Measurements from ENCODE around the gene LRP1B.
A peak's percentile ranks its signal among the peaks of the same experiment; 100 is the strongest.

The LRP1B gene

DNA sequence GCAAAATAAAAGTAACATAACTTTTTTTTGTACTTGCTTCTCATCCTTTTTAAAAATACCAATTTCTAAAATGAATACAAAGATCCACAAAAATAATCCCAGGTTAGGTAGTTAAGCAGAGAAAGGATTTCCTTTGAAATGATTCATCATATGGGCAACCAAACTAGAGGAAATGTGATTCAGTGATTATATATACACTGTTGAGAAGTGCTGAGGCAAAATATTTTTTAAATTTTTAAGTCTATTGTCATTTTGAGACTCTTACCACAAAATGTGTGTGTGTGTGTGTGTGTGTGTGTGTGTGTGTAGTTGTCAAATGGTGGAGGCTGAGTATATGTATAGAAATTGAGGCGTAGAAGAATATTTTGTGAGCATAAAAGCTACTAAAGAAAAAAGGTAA, 1075.3 kb downstream of the LRP1B start:
- H3K4me3 ChIP-seq (ENCODE audit: low read depth, low read length): no peak overlapping the region
- DNase-seq (ENCODE audit: low read depth): peak; percentile 19

GRCh38 chr2:141048951-141049350, 1081.9 kb downstream of the LRP1B start:
- no peak for DNase-seq (ENCODE audit: low read depth)
- H3K4me3 ChIP-seq (ENCODE audit: low read depth, low read length): no peak overlapping the region

DNA sequence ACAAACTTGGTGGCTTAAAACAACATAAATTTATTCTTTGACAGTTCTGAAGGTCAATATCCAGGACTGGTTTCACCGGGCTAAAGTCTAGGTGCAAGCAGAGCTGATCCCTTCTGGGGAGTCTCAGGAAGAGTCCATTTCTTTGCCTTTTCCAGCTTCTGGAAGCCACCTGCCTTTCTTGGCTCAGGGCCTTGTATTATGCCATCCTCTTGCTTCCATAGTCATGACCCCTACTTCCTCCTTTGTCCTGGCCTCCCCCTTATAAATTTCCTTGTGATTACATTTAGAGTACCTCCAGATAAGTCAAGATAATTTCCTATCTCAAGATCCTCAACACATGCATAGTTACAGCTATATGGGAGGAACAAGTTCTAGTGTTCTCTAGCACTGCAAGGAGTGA, 1089.5 kb downstream of the LRP1B start:
- DNase-seq (ENCODE audit: low read depth): no peak
- H3K4me3 ChIP-seq (ENCODE audit: low read depth, low read length): no peak overlapping the region

- DNase-seq (ENCODE audit: low read depth): no peak
- H3K4me3 ChIP-seq (ENCODE audit: low read depth, low read length): no peak overlapping the region
Observed at GRCh38 chr2:141038341-141038740, 1092.5 kb downstream of the LRP1B start.

DNA sequence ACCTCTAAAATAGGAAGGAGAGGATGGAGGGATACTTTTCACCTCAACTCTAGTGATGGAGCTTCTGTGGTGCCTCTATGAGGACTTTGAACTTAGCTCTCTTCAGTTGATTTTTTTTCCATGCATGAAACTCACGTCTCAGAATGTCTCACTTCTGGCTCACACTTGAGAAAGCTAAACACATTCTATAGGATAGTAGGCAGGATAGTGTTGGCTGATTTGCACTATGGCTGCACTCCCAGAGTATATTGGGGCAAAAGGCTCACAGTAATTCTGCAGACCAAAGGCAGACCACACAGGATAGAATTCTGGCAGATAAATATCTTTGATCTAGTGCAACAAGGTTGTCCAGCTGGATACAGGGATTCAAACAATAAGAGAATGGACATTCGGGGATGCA, 1093.5 kb downstream of the LRP1B start:
- no peak for DNase-seq (ENCODE audit: low read depth)
- no peak overlapping the region for H3K4me3 ChIP-seq (ENCODE audit: low read depth, low read length)

DNA sequence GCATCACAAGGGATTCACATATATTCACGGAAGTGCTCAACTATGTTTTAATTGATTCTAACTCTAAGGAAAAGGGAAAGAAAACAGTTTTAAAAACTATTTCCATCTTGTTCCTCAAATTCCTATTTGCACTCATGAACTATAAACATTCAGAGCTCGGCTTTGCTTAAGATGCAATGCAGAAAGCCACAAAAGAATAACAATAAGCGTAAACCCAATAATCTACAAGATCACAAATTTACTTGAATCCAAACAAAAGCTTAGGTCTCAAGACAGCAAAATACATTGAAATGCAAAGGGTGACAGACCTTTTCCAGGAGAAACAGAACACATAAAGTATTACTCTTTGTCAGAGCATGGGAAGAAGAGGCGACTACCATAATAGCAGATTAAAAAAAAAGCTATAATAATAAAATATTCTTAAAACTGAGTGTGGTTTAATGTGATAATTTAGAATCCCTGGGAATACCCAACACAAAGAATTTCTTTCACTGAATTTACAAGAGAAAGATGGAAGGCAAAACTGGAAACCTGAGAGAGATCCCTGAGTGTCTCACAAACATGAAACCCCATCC, 1094.9 kb downstream of the LRP1B start:
- no peak overlapping the region for H3K4me3 ChIP-seq (ENCODE audit: low read depth, low read length)
- no peak for DNase-seq (ENCODE audit: low read depth)

GRCh38 chr2:141029428-141030078, 1101.3 kb downstream of the LRP1B start:
- no peak for DNase-seq (ENCODE audit: low read depth)
- H3K4me3 ChIP-seq (ENCODE audit: low read depth, low read length): no peak overlapping the region

- no peak overlapping the region for H3K4me3 ChIP-seq (ENCODE audit: low read depth, low read length)
- DNase-seq (ENCODE audit: low read depth): no peak
Observed at GRCh38 chr2:141027221-141027620, 1103.6 kb downstream of the LRP1B start.

DNA sequence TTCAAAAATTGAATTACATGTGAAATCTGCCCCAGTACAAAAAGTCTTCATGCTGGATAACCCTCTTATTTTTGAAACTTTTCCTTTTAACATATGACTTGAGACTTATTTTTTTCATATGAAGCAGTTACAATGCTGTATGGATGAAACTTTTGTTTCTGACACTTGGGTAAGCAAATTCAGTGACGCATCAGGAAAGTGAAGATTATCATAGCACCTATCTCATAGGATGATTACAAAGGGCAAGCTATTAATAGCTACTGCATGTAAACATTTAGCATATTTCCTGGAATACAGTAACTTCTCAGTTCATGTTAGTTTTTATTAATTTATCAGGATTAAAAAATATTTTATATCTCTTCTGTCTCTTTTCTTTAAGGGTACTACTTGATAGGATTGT, 1109.2 kb downstream of the LRP1B start:
- no peak overlapping the region for H3K4me3 ChIP-seq (ENCODE audit: low read depth, low read length)
- DNase-seq (ENCODE audit: low read depth): no peak

DNA sequence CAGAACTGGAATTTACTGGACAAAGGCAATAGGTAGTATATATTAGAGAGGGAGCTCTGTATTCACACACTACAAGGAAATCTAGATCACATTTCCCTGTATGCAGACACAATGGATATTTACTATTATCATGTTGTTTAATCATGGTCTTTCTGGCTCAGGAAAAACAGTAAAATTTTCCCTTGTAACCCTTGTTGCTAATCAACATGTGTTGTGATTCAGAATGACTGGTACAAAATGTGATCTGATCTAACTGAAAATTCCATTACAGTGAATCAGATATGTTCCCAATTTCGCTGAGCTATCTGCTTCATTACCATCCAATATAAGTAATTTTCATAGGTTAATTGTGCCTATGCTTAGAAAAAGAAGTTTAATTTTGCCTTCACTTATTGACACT, 1109.7 kb downstream of the LRP1B start:
- H3K4me3 ChIP-seq (ENCODE audit: low read depth, low read length): no peak overlapping the region
- DNase-seq (ENCODE audit: low read depth): peak; percentile 56

DNA sequence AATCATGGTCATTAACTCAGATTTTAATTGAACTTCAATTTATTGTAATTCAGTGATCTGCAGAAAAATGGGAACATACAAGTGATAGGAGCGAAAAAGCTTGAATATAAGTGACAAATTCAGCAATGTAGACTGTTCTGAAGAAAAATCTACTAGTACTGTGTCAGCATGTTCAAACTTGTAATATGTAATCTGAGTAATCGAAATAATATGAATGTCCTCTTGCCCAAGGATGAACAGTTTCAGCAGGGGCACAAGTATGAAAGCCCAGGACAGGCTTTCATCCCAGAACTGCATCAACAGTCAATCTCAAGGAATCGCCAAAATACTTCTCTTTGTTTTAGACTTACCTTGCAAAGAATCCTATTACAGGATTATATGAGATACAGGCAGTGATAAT, 1110.5 kb downstream of the LRP1B start:
- DNase-seq (ENCODE audit: low read depth): no peak

GRCh38 chr2:141015341-141016047, 1115.3 kb downstream of the LRP1B start:
- H3K4me3 ChIP-seq (ENCODE audit: low read depth, low read length): no peak overlapping the region
- DNase-seq (ENCODE audit: low read depth): no peak

More for the DNA sequence above, 1110.5 kb downstream of the LRP1B start:
- no peak overlapping the region for H3K4me3 ChIP-seq (ENCODE audit: low read depth, low read length)

- no peak for DNase-seq (ENCODE audit: low read depth)
- no peak overlapping the region for H3K4me3 ChIP-seq (ENCODE audit: low read depth, low read length)
Observed at GRCh38 chr2:141003967-141004657, 1126.7 kb downstream of the LRP1B start.

- no peak overlapping the region for H3K4me3 ChIP-seq (ENCODE audit: low read depth, low read length)
- no peak for DNase-seq (ENCODE audit: low read depth)
Observed at GRCh38 chr2:141001750-141002149, 1129.1 kb downstream of the LRP1B start.

DNA sequence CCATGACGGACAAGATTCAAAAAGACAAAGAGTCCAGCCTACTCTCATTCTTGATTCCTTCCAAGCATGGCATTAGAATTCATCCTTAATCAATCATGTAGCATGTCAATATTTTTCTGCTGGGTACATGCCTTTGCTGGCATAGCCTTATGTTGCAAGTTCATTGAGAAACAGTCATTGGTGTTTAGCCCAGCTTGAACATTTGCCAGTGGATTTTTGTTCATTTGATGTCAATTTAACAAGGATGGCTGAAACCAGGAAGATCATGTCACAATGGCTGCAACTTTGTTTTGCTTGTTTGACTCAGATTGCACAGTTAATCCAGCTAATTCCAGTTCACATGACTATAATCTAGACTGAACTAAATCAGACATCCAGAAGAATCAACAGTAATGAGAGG, 1132.2 kb downstream of the LRP1B start:
- H3K4me3 ChIP-seq (ENCODE audit: low read depth, low read length): no peak overlapping the region
- peak; percentile 31 for DNase-seq (ENCODE audit: low read depth)

DNA sequence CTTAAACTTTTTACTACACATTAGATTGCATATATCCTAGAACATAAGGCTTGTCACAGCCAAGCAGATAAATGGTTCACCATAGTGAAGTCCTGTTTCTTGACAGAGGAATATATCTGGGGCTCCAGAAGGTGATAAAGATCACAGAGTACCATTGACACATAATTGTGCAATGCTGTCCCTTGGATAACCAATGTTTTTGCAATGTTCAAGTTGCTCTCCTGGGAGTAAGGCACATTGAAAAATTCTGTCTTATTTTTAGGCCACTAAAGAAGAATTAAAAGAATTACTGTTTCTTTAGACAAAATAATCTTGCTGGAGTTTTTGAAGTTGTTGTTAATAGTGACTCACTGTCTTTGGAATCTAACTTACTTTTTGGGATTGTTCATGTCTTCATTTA, 1132.8 kb downstream of the LRP1B start:
- no peak overlapping the region for H3K4me3 ChIP-seq (ENCODE audit: low read depth, low read length)
- DNase-seq (ENCODE audit: low read depth): no peak

DNA sequence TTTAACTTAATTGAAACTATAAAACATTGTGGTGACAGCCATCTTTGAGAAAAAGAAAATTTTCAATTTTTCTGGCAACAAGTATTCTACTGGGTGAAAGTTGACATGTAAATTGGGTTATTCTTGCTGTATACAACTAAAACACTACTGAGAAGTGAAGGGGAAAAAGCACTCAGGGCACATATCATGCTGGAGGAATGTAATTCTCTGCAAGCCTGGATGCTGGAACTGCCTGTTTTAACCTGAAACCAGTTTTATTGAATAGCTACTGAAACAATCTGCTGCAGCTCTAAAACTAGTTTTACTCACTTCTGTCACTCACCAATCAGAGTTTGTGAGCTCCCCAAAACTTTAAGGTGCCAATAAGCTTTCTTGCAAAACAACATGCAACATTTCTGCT, 1136.0 kb downstream of the LRP1B start:
- DNase-seq (ENCODE audit: low read depth): no peak
- H3K4me3 ChIP-seq (ENCODE audit: low read depth, low read length): no peak overlapping the region

DNA sequence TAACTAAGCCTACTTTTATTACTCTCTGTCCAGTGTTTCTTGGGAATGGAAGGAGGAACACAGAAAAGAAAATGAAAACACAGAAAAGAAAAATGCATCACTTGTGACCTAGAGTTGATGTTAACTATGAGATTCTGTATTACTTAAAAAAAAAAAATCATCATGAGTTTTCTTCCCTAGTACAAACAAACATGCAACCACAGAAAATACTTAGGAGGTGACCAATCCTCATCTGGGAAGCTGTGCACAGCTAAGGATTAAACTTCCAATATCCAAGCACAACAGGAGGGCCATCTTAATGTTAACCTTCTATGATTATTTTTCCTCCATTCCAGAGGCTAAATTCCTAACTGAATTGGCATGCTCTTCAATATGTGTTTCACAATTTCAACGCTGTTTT, 1140.4 kb downstream of the LRP1B start:
- peak; percentile 70 for DNase-seq (ENCODE audit: low read depth)
- H3K4me3 ChIP-seq (ENCODE audit: low read depth, low read length): no peak overlapping the region

- no peak for DNase-seq (ENCODE audit: low read depth)
- H3K4me3 ChIP-seq (ENCODE audit: low read depth, low read length): no peak overlapping the region
Observed at GRCh38 chr2:140988597-140988996, 1142.2 kb downstream of the LRP1B start.

DNA sequence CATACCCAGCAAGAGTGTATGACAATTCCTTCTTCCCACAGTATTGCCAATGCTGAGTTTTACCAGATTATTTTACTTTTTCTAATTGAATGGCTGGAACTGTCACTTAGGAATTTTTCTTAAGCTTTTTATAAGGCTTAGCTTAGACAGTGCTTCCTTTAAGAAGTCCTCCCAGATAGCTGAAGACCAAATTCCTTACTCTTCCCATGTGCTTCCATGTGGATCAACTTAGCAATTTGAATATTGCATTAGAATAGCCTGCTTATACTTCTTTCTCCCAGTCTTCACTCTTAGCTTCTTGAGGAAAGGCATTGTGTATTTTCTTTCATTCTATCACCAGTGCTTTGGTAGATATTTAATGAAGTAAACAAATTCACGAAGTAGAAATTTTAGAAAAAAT, 1144.4 kb downstream of the LRP1B start:
- DNase-seq (ENCODE audit: low read depth): no peak
- no peak overlapping the region for H3K4me3 ChIP-seq (ENCODE audit: low read depth, low read length)
